ENCODE measurements around the gene CYB5R3.
A peak's percentile ranks its signal among the peaks of the same experiment; 100 is the strongest.
"Not testable (repeated sequence)": the region's sequence is repeated elsewhere in the genome, so short reads cannot be mapped to it uniquely, and the experiment has no call there.

The CYB5R3 gene

GRCh38 chr22:42684462-42685195 lies 35.4 kb upstream of the CYB5R3 start:
- Mint-ChIP-seq H3K4me3 (no peak overlapping the region), H3K4me1 (ENCODE audit: low read depth) (no peaks in the 10 kb centered on the region), H3K36me3 (ENCODE audit: low read depth) (no peaks in the 10 kb centered on the region), H3K9me3 (no peaks in the 10 kb centered on the region), H3K27ac (no peak overlapping the region), H3K27me3 (ENCODE audit: low read depth) (peaks cover 5% of the 10 kb centered on the region)
- DNase-seq (ENCODE audit: low spot score), result no peak

DNA sequence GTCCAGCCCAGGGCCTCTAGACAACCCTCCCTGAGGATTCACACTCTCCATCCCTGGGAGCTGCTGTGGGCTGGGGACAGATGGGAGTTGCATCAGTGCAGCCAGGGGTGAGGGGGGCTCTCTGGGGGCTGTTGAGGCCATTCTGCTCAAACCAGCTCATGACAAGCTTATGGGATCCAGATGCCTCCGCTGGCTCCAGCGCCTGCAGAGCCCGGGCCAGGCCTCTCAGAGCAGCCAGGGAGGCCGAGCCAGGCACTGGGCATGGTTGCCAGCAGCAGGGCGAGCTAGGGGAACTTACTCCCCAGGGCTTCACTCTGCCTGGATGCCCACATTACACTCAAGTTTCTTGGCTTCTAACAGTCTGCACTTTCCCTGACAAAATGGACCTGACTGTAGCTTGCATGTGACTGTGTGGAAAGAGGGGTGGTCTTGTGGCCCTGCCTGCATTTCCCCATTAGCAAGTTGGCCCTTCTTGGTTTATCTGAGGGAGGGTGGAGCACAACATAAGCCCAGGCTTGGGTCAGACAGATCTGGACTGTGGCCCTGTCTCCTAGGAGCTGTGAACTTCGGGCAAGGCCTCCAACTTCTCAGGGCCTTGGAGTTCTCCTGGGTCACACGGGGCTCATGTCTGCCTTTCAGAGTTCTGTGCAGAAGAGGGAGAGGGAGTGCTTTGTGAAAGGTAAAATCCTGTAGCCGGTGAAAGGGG lies 34.5 kb upstream of the CYB5R3 start:
- H3K36me3 Mint-ChIP-seq (ENCODE audit: low read depth), result no peaks in the 10 kb centered on the region
- DNase-seq (ENCODE audit: low spot score), result no peak
- no peak overlapping the region for H3K4me3 Mint-ChIP-seq
- H3K9me3 Mint-ChIP-seq, result no peaks in the 10 kb centered on the region
- no peak overlapping the region for H3K27ac Mint-ChIP-seq
- peaks cover 7% of the 10 kb centered on the region for H3K27me3 Mint-ChIP-seq (ENCODE audit: low read depth)
- no peaks in the 10 kb centered on the region for H3K4me1 Mint-ChIP-seq (ENCODE audit: low read depth)

DNA sequence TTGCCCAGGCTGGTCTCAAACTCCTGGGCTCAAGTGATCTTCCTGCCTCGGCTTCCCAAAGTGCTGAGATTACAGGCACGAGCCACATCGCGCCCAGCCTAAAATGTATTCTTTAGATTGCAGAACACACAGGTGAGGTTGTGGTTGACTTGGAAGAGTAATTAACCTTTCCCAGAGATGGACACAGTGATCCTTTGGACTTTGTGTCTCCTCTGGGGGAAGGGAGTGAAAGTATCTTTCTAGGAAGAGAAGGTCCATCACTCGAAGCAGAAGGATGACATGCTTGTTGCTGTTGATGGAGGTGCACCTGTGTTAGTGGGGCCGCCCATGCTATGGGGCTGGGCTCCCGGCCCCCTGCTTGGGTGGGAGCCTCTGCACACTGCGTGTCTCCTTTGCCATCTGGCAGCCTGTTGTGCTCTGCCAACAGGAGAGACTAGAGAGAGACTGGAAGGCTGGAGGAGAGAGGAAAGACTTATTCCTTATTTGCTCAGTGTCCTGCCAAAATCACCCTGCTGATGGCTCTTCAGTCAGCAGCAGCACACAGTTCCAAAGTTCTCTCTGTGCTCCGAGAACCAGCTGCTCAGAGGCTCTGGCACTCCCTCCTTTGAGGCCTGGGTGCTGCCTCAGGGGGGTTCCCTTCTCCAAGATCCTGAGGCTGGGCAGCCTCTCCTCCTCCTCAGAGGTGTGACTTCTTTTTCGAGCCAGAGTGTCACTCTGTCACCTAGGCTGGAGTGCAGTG lies 33.1 kb upstream of the CYB5R3 start:
- no peak overlapping the region for H3K27ac Mint-ChIP-seq
- H3K9me3 Mint-ChIP-seq, result peaks cover 7% of the 10 kb centered on the region
- no peak for DNase-seq (ENCODE audit: low spot score)
- peaks cover 12% of the 10 kb centered on the region for H3K27me3 Mint-ChIP-seq (ENCODE audit: low read depth)
- no peak overlapping the region for H3K4me3 Mint-ChIP-seq
- no peaks in the 10 kb centered on the region for H3K36me3 Mint-ChIP-seq (ENCODE audit: low read depth)
- H3K4me1 Mint-ChIP-seq (ENCODE audit: low read depth), result no peaks in the 10 kb centered on the region

DNA sequence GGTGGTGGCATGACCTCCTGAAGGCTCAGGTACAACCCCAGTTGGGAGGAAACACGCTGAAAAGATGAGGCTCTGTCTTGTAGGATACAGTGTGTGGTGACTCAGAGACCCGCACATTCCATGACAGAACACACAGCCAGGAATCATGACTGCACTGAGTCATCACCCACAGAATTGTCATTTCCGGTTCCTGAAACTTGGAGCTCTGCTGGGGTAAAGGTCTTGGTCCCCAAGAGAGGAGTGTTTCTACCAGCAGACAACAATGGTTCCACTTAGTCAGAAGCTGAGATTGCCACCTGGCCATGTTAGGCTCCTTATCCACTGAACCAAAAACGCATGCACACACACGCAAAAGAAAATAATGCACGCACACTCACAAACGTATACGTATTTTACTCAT lies 31.5 kb upstream of the CYB5R3 start:
- Mint-ChIP-seq H3K4me3 (no peak overlapping the region), H3K36me3 (ENCODE audit: low read depth) (no peaks in the 10 kb centered on the region), H3K27ac (no peak overlapping the region), H3K9me3 (peaks cover 7% of the 10 kb centered on the region), H3K27me3 (ENCODE audit: low read depth) (peaks cover 12% of the 10 kb centered on the region), H3K4me1 (ENCODE audit: low read depth) (no peaks in the 10 kb centered on the region)
- peak; percentile 8 for DNase-seq (ENCODE audit: low spot score)

DNA sequence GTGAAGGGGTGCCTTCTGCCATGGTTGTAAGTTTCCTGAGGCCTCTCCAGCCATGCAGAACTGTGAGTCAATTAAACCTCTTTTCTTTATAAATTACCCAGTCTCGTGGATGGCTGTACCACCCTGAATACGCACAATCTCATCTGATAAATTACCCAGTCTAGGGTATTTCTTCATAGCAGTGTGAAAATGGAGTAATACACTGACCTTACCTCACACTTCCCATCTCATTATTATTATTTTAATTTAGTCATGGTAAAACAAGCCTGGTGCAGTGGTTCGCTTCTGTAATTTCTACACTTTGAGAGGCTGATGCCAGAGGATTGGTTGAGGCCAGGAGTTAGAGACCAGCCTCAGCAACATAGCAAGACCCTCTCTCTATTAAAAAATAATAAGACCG lies 30.5 kb upstream of the CYB5R3 start:
- H3K27me3 Mint-ChIP-seq (ENCODE audit: low read depth), result peaks cover 12% of the 10 kb centered on the region
- H3K36me3 Mint-ChIP-seq (ENCODE audit: low read depth), result no peaks in the 10 kb centered on the region
- DNase-seq (ENCODE audit: low spot score), result no peak
- no peaks in the 10 kb centered on the region for H3K4me1 Mint-ChIP-seq (ENCODE audit: low read depth)
- H3K27ac Mint-ChIP-seq, result no peak overlapping the region
- peaks cover 7% of the 10 kb centered on the region for H3K9me3 Mint-ChIP-seq
- no peak overlapping the region for H3K4me3 Mint-ChIP-seq

DNA sequence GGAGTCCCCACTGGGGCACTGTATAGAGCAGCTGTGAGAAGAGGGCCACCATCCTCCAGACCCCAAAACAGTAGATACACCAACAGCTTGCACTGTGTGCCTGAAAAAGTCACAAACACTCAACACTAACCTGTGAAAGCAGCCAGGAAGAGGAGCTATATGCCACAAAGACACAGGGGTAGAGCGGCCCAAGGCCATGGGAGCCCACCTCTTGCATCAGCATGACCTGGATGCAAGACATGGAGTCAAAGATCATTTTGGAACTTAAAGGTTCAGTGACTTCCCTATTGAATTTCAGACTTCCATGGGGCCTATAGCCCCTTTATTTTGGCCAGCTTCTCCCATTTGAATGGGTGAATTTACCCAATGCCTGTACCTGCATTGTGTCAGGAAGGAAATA lies 29.7 kb upstream of the CYB5R3 start:
- Mint-ChIP-seq H3K36me3 (ENCODE audit: low read depth) (no peaks in the 10 kb centered on the region), H3K4me3 (no peak overlapping the region), H3K9me3 (peaks cover 7% of the 10 kb centered on the region), H3K27ac (no peak overlapping the region), H3K27me3 (ENCODE audit: low read depth) (peaks cover 14% of the 10 kb centered on the region), H3K4me1 (ENCODE audit: low read depth) (no peaks in the 10 kb centered on the region)
- DNase-seq (ENCODE audit: low spot score), result no peak

DNA sequence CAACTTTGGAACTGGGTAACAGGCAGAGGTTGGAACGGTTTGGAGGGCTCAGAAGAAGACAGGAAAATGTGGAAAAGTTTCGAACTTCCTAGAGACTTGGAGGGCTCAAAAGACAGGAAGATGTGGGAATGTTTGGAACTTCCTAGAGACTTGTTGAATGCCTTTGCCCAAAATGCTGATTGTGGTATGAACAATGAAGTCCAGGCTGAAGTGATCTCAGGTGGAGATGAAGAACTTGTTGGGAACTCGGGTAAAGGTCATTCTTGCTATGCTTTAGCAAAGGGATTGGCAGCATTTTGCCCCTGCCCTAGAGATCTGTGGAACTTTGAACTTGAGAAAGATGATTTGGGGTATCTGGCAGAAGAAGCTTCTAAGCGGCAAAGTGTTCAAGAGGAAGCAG lies 28.7 kb upstream of the CYB5R3 start:
- H3K27ac Mint-ChIP-seq; DNase-seq (ENCODE audit: low spot score); H3K9me3 Mint-ChIP-seq; H3K36me3 Mint-ChIP-seq (ENCODE audit: low read depth); H3K4me1 Mint-ChIP-seq (ENCODE audit: low read depth); H3K4me3 Mint-ChIP-seq: not testable (repeated sequence)
- peaks cover 11% of the 10 kb centered on the region for H3K27me3 Mint-ChIP-seq (ENCODE audit: low read depth)

DNA sequence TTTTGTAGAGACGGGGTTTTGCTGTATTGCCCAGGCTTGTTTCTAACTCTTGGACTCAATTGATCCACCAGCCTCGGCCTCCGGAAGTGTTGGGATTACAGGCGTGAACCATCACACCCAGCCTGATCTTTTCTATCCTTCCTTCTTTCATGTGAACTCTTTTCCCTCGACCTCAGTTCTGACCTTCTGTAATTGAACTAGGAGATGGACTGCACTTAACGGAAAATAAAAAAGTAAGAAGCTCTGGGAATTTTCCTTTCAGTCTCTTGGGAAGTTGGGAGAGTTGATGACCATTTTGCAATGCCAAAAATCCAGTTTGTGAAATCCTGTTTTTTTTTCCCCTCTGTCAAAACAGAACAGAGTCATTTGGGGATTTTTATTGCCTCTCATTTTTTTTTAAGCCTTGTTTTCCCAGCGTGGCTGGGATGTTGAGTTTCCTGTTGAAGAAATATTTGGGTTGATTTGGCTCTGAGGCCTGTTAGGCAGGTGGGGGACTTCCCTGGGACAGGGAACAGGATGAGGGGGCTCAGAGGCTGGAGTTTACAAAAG lies 26.9 kb upstream of the CYB5R3 start:
- Mint-ChIP-seq H3K27me3 (ENCODE audit: low read depth) (peaks cover 9% of the 10 kb centered on the region), H3K4me3 (no peak overlapping the region), H3K4me1 (ENCODE audit: low read depth) (peaks cover 4% of the 10 kb centered on the region), H3K27ac (no peak overlapping the region), H3K9me3 (peaks cover 7% of the 10 kb centered on the region), H3K36me3 (ENCODE audit: low read depth) (no peaks in the 10 kb centered on the region)
- no peak for DNase-seq (ENCODE audit: low spot score)

- peaks cover 7% of the 10 kb centered on the region for H3K27me3 Mint-ChIP-seq (ENCODE audit: low read depth)
- peaks cover 7% of the 10 kb centered on the region for H3K9me3 Mint-ChIP-seq
- no peak for DNase-seq (ENCODE audit: low spot score)
- H3K36me3 Mint-ChIP-seq (ENCODE audit: low read depth), result no peaks in the 10 kb centered on the region
- H3K27ac Mint-ChIP-seq, result no peak overlapping the region
- H3K4me3 Mint-ChIP-seq, result no peak overlapping the region
- H3K4me1 Mint-ChIP-seq (ENCODE audit: low read depth), result peaks cover 12% of the 10 kb centered on the region
These were observed 24.8 kb upstream of the CYB5R3 start for GRCh38 chr22:42673898-42674401.

DNA sequence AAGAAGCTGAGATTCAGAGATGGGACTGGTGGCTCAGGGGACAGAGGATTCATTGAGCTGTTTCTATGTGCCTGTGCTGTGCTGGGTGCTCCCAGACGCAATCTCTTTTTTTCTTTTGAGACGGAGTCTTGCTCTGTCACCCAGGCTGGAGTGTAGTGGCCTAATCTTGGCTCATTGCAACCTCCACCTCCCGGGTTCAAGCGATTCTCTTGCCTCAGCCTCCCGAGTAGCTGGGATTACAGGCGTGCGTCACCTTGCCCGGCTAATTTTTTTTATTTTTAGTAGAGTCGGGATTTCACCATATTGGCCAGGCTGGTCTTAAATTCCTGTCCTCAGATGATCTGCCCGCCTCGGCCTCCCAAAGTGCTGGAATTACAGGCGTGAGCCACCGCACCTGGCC lies 23.9 kb upstream of the CYB5R3 start:
- peaks cover 12% of the 10 kb centered on the region for H3K4me1 Mint-ChIP-seq (ENCODE audit: low read depth)
- not testable (repeated sequence) for H3K9me3 Mint-ChIP-seq; H3K4me3 Mint-ChIP-seq; H3K27ac Mint-ChIP-seq; DNase-seq (ENCODE audit: low spot score); H3K27me3 Mint-ChIP-seq (ENCODE audit: low read depth); H3K36me3 Mint-ChIP-seq (ENCODE audit: low read depth)

GRCh38 chr22:42670921-42671709 lies 21.9 kb upstream of the CYB5R3 start:
- Mint-ChIP-seq H3K27ac (no peak overlapping the region), H3K4me3 (peak overlapping the region; percentile 51)
- DNase-seq (ENCODE audit: low spot score), result no peak

GRCh38 chr22:42670046-42670445 lies 20.9 kb upstream of the CYB5R3 start:
- H3K4me1 Mint-ChIP-seq (ENCODE audit: low read depth), result peaks cover 12% of the 10 kb centered on the region
- no peak overlapping the region for H3K4me3 Mint-ChIP-seq
- H3K36me3 Mint-ChIP-seq (ENCODE audit: low read depth), result no peaks in the 10 kb centered on the region
- no peak overlapping the region for H3K27ac Mint-ChIP-seq
- H3K27me3 Mint-ChIP-seq (ENCODE audit: low read depth), result peaks cover 5% of the 10 kb centered on the region
- H3K9me3 Mint-ChIP-seq, result no peaks in the 10 kb centered on the region
- no peak for DNase-seq (ENCODE audit: low spot score)

More at GRCh38 chr22:42670921-42671709, 21.9 kb upstream of the CYB5R3 start:
- no peaks in the 10 kb centered on the region for H3K36me3 Mint-ChIP-seq (ENCODE audit: low read depth)
- no peaks in the 10 kb centered on the region for H3K9me3 Mint-ChIP-seq
- H3K27me3 Mint-ChIP-seq (ENCODE audit: low read depth), result peaks cover 2% of the 10 kb centered on the region
- H3K4me1 Mint-ChIP-seq (ENCODE audit: low read depth), result peaks cover 12% of the 10 kb centered on the region

- DNase-seq (ENCODE audit: low spot score); H3K27ac Mint-ChIP-seq; H3K27me3 Mint-ChIP-seq (ENCODE audit: low read depth); H3K9me3 Mint-ChIP-seq; H3K36me3 Mint-ChIP-seq (ENCODE audit: low read depth); H3K4me3 Mint-ChIP-seq: not testable (repeated sequence)
- H3K4me1 Mint-ChIP-seq (ENCODE audit: low read depth), result peaks cover 11% of the 10 kb centered on the region
These were observed 17.2 kb upstream of the CYB5R3 start for GRCh38 chr22:42666393-42666792.

All from T-helper 2 cell treated with Interferon-gamma antibody and Interleukin-4, amounts not matched to agents 5 μg/mL and 100 μg/mL, for 36 hours (primary cell).